HEK293 (cell line): ENCODE data around the gene ZMYND10.

Experiments
- GLIS1 ChIP-seq: fragments of 450-650 bp; formaldehyde crosslinking; IDR thresholded peaks from 2 replicates; pipeline ENCODE4 v1.5.1; 2016; ENCODE audit warnings: missing biosample characterization, missing genetic modification characterization
- KLF10 ChIP-seq: fragments of 450-650 bp; IDR thresholded peaks from 2 replicates; pipeline ENCODE4 v1.5.1; 2018; ENCODE audit warnings: missing biosample characterization, mild to moderate bottlenecking, missing genetic modification characterization
- KLF16 ChIP-seq: fragments of 450-650 bp; formaldehyde crosslinking; IDR thresholded peaks from 2 replicates; pipeline ENCODE4 v1.5.1; 2017; ENCODE audit warnings: missing biosample characterization, missing genetic modification characterization
- KLF7 ChIP-seq: fragments of 450-650 bp; formaldehyde crosslinking; IDR thresholded peaks from 2 replicates; pipeline ENCODE4 v1.5.1; 2016; ENCODE audit warnings: missing biosample characterization, missing genetic modification characterization, borderline replicate concordance
- YY1 ChIP-seq: fragments of 450-650 bp; formaldehyde crosslinking; IDR thresholded peaks from 2 replicates; pipeline ENCODE4 v1.5.1; 2018; ENCODE audit warnings: missing biosample characterization, missing genetic modification characterization
- ZBTB20 ChIP-seq: fragments of 450-650 bp; formaldehyde crosslinking; IDR thresholded peaks from 2 replicates; pipeline ENCODE4 v1.5.1; 2016; ENCODE audit warnings: missing biosample characterization, missing genetic modification characterization
- ZFP37 ChIP-seq: fragments of 450-650 bp; formaldehyde crosslinking; IDR thresholded peaks from 2 replicates; pipeline ENCODE4 v1.5.1; 2016; ENCODE audit warnings: missing biosample characterization, missing genetic modification characterization
- ZNF10 ChIP-seq: fragments of 450-650 bp; formaldehyde crosslinking; IDR thresholded peaks from 2 replicates; pipeline ENCODE4 v1.5.1; 2017; ENCODE audit warnings: missing biosample characterization, missing genetic modification characterization
- ZNF121 ChIP-seq: fragments of 450-650 bp; formaldehyde crosslinking; IDR thresholded peaks from 2 replicates; pipeline ENCODE4 v1.5.1; 2016; ENCODE audit warnings: missing biosample characterization, missing genetic modification characterization
- ZNF24 ChIP-seq: fragments of 450-650 bp; formaldehyde crosslinking; IDR thresholded peaks from 2 replicates; pipeline ENCODE4 v1.5.1; 2016; ENCODE audit warnings: missing biosample characterization, missing genetic modification characterization
- ZNF324 ChIP-seq: fragments of 450-650 bp; formaldehyde crosslinking; IDR thresholded peaks from 2 replicates; pipeline ENCODE4 v1.5.1; 2016; ENCODE audit warnings: missing biosample characterization, missing genetic modification characterization
- ZNF335 ChIP-seq: fragments of 450-650 bp; formaldehyde crosslinking; conservative IDR thresholded peaks from 2 replicates; pipeline ENCODE4 v1.5.1; 2016; ENCODE audit warnings: missing biosample characterization, missing genetic modification characterization
- ZNF394 ChIP-seq: fragments of 450-650 bp; formaldehyde crosslinking; IDR thresholded peaks from 2 replicates; pipeline ENCODE4 v1.5.1; 2016; ENCODE audit warnings: missing biosample characterization, missing genetic modification characterization, mild to moderate bottlenecking, moderate library complexity, borderline replicate concordance
- ZNF529 ChIP-seq: fragments of 450-650 bp; formaldehyde crosslinking; IDR thresholded peaks from 2 replicates; pipeline ENCODE4 v1.5.1; 2017; ENCODE audit warnings: missing genetic modification characterization, missing biosample characterization; ENCODE audit not compliant: insufficient replicate concordance
- ZNF558 ChIP-seq: fragments of 450-650 bp; formaldehyde crosslinking; IDR thresholded peaks from 2 replicates; pipeline ENCODE4 v1.5.1; 2016; ENCODE audit warnings: missing biosample characterization, missing genetic modification characterization
- ZNF561 ChIP-seq: fragments of 450-650 bp; IDR thresholded peaks from 2 replicates; pipeline ENCODE4 v1.5.1; 2018; ENCODE audit warnings: missing biosample characterization, missing genetic modification characterization, borderline replicate concordance
- ZNF571 ChIP-seq: fragments of 450-650 bp; formaldehyde crosslinking; IDR thresholded peaks from 2 replicates; pipeline ENCODE4 v1.5.0; 2017; ENCODE audit warnings: missing biosample characterization, missing genetic modification characterization
- ZNF664 ChIP-seq: fragments of 450-650 bp; formaldehyde crosslinking; IDR thresholded peaks from 2 replicates; pipeline ENCODE4 v1.5.1; 2016; ENCODE audit warnings: missing biosample characterization, missing genetic modification characterization
- ZNF76 ChIP-seq: fragments of 450-650 bp; formaldehyde crosslinking; IDR thresholded peaks from 2 replicates; pipeline ENCODE4; 2016; ENCODE audit warnings: low read depth, missing biosample characterization, missing genetic modification characterization, borderline replicate concordance
- ZSCAN30 ChIP-seq: fragments of 450-650 bp; IDR thresholded peaks from 2 replicates; pipeline ENCODE4 v1.5.1; 2018; ENCODE audit warnings: missing biosample characterization, mild to moderate bottlenecking, missing genetic modification characterization, moderate library complexity
- ZXDB ChIP-seq: fragments of 450-650 bp; formaldehyde crosslinking; IDR thresholded peaks from 2 replicates; pipeline ENCODE4 v1.5.1; 2016; ENCODE audit warnings: missing biosample characterization, missing genetic modification characterization
- TF ChIP-seq, protein P1 (sequence below): fragments of 450-650 bp; formaldehyde crosslinking; IDR thresholded peaks from 2 replicates; pipeline ENCODE4 v1.5.1; 2016; ENCODE audit warnings: missing biosample characterization, missing genetic modification characterization, borderline replicate concordance
- TF ChIP-seq, protein P2 (sequence below): fragments of 450-650 bp; formaldehyde crosslinking; IDR thresholded peaks from 2 replicates; pipeline ENCODE4 v1.5.1; 2016; ENCODE audit warnings: missing biosample characterization, missing genetic modification characterization
- TF ChIP-seq, protein P3 (sequence below): fragments of 450-650 bp; formaldehyde crosslinking; IDR thresholded peaks from 2 replicates; pipeline ENCODE4 v1.5.1; 2016; ENCODE audit warnings: missing biosample characterization, missing genetic modification characterization
- TF ChIP-seq, protein P4 (sequence below): fragments of 450-650 bp; formaldehyde crosslinking; conservative IDR thresholded peaks from 2 replicates; pipeline ENCODE4 v1.5.1; 2016; ENCODE audit warnings: low read depth, missing biosample characterization, missing genetic modification characterization
- TF ChIP-seq, protein P5 (sequence below): fragments of 450-650 bp; formaldehyde crosslinking; IDR thresholded peaks from 2 replicates; pipeline ENCODE4 v1.5.1; 2016; ENCODE audit warnings: missing biosample characterization, missing genetic modification characterization
- TF ChIP-seq, protein P6 (sequence below): fragments of 450-650 bp; formaldehyde crosslinking; IDR thresholded peaks from 2 replicates; pipeline ENCODE4 v1.5.1; 2016; ENCODE audit warnings: missing biosample characterization, missing genetic modification characterization

The ZMYND10 gene

DNA sequence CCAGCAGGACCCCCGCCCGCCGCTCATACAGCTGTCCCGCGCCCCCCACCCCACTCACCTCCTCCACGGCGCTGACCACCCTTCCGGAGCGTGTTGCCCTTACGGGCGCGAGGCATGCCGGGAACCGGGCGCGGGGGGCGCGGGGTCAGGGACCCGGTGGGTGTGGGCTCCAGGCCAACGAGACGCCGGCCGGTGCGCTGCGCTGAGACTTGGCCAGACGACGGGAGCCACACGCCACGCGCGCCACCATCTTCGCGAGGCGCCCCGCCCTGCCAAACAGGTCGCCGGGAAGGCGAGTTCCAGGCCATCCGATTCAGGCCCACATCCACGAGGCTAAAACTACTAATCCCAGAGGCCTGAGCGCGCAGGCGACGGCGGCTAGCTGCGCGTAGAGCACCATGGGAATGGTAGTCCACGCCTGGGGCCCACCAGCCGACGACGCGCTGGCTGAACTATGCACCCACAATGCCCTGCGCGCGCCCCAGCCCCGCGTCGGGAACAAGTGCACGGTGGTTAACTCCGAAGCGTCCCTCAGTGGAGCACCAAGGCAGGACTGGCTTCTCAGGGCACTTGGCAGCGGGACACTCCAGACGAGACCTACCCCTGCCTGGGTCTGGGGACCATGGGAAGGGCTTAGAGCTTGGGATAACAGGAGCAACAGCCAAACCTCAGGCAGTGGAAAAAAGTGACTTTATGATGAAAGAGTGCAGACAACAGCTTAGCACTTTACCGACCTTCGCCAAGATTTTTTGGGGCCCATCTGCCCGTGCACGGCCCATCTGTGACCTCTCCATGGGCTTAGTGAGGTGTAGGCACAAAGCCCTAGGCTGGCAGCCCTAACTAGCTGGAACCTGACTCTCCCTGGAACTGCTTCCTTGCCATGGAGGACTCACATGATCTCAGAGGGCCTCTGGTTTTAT, 53.1 kb downstream of the ZMYND10 start, which contains the start of gene IFRD2 (continued):
- TF ChIP-seq, protein P1, sequence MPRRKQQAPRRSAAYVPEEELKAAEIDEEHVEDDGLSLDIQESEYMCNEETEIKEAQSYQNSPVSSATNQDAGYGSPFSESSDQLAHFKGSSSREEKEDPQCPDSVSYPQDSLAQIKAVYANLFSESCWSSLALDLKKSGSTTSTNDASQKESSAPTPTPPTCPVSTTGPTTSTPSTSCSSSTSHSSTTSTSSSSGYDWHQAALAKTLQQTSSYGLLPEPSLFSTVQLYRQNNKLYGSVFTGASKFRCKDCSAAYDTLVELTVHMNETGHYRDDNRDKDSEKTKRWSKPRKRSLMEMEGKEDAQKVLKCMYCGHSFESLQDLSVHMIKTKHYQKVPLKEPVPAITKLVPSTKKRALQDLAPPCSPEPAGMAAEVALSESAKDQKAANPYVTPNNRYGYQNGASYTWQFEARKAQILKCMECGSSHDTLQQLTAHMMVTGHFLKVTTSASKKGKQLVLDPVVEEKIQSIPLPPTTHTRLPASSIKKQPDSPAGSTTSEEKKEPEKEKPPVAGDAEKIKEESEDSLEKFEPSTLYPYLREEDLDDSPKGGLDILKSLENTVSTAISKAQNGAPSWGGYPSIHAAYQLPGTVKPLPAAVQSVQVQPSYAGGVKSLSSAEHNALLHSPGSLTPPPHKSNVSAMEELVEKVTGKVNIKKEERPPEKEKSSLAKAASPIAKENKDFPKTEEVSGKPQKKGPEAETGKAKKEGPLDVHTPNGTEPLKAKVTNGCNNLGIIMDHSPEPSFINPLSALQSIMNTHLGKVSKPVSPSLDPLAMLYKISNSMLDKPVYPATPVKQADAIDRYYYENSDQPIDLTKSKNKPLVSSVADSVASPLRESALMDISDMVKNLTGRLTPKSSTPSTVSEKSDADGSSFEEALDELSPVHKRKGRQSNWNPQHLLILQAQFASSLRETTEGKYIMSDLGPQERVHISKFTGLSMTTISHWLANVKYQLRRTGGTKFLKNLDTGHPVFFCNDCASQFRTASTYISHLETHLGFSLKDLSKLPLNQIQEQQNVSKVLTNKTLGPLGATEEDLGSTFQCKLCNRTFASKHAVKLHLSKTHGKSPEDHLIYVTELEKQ (tag by site-specific recombination) = no peak
- TF ChIP-seq, protein P2, sequence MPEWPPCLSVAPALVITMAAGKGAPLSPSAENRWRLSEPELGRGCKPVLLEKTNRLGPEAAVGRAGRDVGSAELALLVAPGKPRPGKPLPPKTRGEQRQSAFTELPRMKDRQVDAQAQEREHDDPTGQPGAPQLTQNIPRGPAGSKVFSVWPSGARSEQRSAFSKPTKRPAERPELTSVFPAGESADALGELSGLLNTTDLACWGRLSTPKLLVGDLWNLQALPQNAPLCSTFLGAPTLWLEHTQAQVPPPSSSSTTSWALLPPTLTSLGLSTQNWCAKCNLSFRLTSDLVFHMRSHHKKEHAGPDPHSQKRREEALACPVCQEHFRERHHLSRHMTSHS (tag by site-specific recombination) = no peak
- TF ChIP-seq KLF10 (tag by site-specific recombination) = peak; percentile 43; the same call in 1 of the 2 replicates
- peak; percentile 25; the same call in 1 of the 2 replicates for TF ChIP-seq ZSCAN30 (tag by site-specific recombination)
- TF ChIP-seq KLF16 (tag by site-specific recombination) = peak; percentile 84
- no peak for TF ChIP-seq ZNF571
- no peak for TF ChIP-seq ZNF558 (tag by site-specific recombination)
- TF ChIP-seq ZNF324 (tag by site-specific recombination) = 0 out of 2 replicates have a peak, but pooled peaks have one; percentile 31
- peak; percentile 100 for TF ChIP-seq ZNF76 (tag by site-specific recombination)
- TF ChIP-seq, protein P3, sequence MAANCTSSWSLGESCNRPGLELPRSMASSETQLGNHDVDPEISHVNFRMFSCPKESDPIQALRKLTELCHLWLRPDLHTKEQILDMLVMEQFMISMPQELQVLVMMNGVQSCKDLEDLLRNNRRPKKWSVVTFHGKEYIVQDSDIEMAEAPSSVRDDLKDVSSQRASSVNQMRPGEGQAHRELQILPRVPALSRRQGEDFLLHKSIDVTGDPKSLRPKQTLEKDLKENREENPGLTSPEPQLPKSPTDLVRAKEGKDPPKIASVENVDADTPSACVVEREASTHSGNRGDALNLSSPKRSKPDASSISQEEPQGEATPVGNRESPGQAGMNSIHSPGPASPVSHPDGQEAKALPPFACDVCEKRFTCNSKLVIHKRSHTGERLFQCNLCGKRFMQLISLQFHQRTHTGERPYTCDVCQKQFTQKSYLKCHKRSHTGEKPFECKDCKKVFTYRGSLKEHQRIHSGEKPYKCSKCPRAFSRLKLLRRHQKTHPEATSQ = no peak
- peak; percentile 96 for TF ChIP-seq KLF7 (tag by site-specific recombination)
- TF ChIP-seq, protein P4, sequence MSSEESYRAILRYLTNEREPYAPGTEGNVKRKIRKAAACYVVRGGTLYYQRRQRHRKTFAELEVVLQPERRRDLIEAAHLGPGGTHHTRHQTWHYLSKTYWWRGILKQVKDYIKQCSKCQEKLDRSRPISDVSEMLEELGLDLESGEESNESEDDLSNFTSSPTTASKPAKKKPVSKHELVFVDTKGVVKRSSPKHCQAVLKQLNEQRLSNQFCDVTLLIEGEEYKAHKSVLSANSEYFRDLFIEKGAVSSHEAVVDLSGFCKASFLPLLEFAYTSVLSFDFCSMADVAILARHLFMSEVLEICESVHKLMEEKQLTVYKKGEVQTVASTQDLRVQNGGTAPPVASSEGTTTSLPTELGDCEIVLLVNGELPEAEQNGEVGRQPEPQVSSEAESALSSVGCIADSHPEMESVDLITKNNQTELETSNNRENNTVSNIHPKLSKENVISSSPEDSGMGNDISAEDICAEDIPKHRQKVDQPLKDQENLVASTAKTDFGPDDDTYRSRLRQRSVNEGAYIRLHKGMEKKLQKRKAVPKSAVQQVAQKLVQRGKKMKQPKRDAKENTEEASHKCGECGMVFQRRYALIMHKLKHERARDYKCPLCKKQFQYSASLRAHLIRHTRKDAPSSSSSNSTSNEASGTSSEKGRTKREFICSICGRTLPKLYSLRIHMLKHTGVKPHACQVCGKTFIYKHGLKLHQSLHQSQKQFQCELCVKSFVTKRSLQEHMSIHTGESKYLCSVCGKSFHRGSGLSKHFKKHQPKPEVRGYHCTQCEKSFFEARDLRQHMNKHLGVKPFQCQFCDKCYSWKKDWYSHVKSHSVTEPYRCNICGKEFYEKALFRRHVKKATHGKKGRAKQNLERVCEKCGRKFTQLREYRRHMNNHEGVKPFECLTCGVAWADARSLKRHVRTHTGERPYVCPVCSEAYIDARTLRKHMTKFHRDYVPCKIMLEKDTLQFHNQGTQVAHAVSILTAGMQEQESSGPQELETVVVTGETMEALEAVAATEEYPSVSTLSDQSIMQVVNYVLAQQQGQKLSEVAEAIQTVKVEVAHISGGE (tag by site-specific recombination) = peak; percentile 76
- TF ChIP-seq ZXDB (tag by site-specific recombination) = peak; percentile 72
- TF ChIP-seq ZNF335 (tag by site-specific recombination) = peak; percentile 65; the same call in 1 of the 2 replicates
- TF ChIP-seq ZNF121 (tag by site-specific recombination) = no peak
- TF ChIP-seq GLIS1 = peak; percentile 41; the same call in 1 of the 2 replicates
- no peak for TF ChIP-seq ZFP37 (tag by site-specific recombination)
- TF ChIP-seq, protein P5, sequence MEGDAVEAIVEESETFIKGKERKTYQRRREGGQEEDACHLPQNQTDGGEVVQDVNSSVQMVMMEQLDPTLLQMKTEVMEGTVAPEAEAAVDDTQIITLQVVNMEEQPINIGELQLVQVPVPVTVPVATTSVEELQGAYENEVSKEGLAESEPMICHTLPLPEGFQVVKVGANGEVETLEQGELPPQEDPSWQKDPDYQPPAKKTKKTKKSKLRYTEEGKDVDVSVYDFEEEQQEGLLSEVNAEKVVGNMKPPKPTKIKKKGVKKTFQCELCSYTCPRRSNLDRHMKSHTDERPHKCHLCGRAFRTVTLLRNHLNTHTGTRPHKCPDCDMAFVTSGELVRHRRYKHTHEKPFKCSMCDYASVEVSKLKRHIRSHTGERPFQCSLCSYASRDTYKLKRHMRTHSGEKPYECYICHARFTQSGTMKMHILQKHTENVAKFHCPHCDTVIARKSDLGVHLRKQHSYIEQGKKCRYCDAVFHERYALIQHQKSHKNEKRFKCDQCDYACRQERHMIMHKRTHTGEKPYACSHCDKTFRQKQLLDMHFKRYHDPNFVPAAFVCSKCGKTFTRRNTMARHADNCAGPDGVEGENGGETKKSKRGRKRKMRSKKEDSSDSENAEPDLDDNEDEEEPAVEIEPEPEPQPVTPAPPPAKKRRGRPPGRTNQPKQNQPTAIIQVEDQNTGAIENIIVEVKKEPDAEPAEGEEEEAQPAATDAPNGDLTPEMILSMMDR (tag by site-specific recombination) = no peak
- no peak for TF ChIP-seq ZNF561 (tag by site-specific recombination)
- TF ChIP-seq ZNF10 (tag by site-specific recombination) = peak; percentile 62; the same call in 1 of the 2 replicates
- peak; percentile 96 for TF ChIP-seq YY1 (tag by site-specific recombination)
- TF ChIP-seq ZNF529 (tag by site-specific recombination) = no peak
- no peak for TF ChIP-seq ZNF394 (tag by site-specific recombination)
- TF ChIP-seq ZNF24 (tag by site-specific recombination) = peak; percentile 85
- TF ChIP-seq, protein P6, sequence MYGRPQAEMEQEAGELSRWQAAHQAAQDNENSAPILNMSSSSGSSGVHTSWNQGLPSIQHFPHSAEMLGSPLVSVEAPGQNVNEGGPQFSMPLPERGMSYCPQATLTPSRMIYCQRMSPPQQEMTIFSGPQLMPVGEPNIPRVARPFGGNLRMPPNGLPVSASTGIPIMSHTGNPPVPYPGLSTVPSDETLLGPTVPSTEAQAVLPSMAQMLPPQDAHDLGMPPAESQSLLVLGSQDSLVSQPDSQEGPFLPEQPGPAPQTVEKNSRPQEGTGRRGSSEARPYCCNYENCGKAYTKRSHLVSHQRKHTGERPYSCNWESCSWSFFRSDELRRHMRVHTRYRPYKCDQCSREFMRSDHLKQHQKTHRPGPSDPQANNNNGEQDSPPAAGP = peak; percentile 73
- peak; percentile 93 for TF ChIP-seq ZBTB20 (tag by site-specific recombination)
- TF ChIP-seq ZNF664 (tag by site-specific recombination) = no peak
